Sigmoid colon (tissue), 4 donors: ENCODE data around the gene TBC1D2.

Experiments
- EP300 ChIP-seq, 4 donors: sonication (generic); formaldehyde crosslinking; IDR thresholded peaks; one replicate each; pipeline ENCODE4 v1.6.1; 2017; ENCODE audit warnings: antibody characterized with exemption in 4 of 4
- POLR2A ChIP-seq, 2 donors: fragments of 450-650 bp; IDR thresholded peaks; one replicate each; pipeline ENCODE4 v1.6.1; 2016; ENCODE audit warnings: antibody characterized with exemption in 2 of 2, mild to moderate bottlenecking in 2 of 2, moderate library complexity in 2 of 2
- POLR2AphosphoS5 ChIP-seq, 4 donors: sonication (generic); formaldehyde crosslinking; IDR thresholded peaks; one replicate each; pipeline ENCODE4 v1.6.1; 2017; ENCODE audit warnings: antibody characterized with exemption in 4 of 4
- TF ChIP-seq, protein P1 (sequence below), 4 experiments: fragments of 450-650 bp in 3 of 4; fragments of 200-600 bp in 1 of 4; IDR thresholded peaks; one replicate each; pipeline ENCODE4 v1.5.1; 2016 to 2019; ENCODE audit warnings: antibody characterized with exemption in 4 of 4, mild to moderate bottlenecking in 3 of 4, moderate library complexity in 2 of 4

DNA sequence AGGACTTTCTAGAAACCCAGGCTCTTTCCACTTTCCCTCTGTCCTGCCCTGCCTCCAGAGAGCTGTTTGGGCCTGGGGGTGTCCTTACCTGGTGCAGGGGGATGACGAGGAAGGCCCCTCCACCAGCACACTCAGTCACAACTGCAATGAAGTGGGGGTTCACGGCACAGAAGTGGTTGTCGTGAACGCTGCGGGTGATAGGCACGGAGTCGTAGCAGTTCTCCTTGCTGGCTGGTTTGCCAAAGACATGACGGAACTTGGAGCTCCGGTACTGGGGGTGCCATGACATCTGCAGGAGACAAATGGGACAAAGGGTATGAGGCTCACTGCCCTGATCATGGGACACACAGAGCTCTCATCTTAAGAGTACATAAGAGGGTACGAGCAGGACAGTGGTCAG lies 98.1 kb downstream of the TBC1D2 start:
- TF ChIP-seq, protein P1, sequence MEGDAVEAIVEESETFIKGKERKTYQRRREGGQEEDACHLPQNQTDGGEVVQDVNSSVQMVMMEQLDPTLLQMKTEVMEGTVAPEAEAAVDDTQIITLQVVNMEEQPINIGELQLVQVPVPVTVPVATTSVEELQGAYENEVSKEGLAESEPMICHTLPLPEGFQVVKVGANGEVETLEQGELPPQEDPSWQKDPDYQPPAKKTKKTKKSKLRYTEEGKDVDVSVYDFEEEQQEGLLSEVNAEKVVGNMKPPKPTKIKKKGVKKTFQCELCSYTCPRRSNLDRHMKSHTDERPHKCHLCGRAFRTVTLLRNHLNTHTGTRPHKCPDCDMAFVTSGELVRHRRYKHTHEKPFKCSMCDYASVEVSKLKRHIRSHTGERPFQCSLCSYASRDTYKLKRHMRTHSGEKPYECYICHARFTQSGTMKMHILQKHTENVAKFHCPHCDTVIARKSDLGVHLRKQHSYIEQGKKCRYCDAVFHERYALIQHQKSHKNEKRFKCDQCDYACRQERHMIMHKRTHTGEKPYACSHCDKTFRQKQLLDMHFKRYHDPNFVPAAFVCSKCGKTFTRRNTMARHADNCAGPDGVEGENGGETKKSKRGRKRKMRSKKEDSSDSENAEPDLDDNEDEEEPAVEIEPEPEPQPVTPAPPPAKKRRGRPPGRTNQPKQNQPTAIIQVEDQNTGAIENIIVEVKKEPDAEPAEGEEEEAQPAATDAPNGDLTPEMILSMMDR (IDR thresholded peaks at IDR 0.05), result no peak
- TF ChIP-seq EP300 (IDR thresholded peaks at IDR 0.05) (no peak), POLR2A (IDR thresholded peaks at IDR 0.05) (no peak), POLR2AphosphoS5 (IDR thresholded peaks at IDR 0.05) (no peak)
